ENCODE results near the gene P3H2.

The P3H2 gene

DNA sequence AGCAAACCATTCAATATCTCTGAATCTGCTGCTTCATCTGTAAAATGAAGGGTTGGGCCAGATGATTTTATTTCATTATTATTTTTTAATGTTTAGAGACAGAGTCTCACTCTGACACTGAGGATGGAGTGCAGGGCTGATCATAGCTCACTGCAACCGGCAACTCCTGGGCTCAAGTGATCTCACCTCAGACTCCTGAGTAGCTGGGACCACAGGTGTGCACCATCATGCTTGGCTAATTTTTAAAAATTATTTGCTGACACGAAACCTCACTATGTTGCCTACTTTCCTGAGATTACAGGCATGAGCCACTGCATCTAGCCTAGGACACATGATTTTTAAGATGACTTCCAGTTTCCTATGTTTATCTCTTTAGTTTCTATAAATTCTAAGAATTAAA, 105.8 kb downstream of the P3H2 start:
- Histone ChIP-seq H3K4me1 (ENCODE audit: control insufficient read depth in 1 of 2, insufficient read depth in 1 of 2, low read depth in 1 of 2, low read length in 1 of 2) (no peaks in the 10 kb centered on the region), H3K9me3 (no peaks in the 10 kb centered on the region), H3K4me3 (ENCODE audit: low read depth in 1 of 2, low read length in 1 of 2) (no peak overlapping the region), H3K27ac (no peak overlapping the region), H3K27me3 (no peaks in the 10 kb centered on the region), H3K36me3 (no peaks in the 10 kb centered on the region)
- no peak for TF ChIP-seq CTCF (IDR thresholded peaks at IDR 0.05)

DNA sequence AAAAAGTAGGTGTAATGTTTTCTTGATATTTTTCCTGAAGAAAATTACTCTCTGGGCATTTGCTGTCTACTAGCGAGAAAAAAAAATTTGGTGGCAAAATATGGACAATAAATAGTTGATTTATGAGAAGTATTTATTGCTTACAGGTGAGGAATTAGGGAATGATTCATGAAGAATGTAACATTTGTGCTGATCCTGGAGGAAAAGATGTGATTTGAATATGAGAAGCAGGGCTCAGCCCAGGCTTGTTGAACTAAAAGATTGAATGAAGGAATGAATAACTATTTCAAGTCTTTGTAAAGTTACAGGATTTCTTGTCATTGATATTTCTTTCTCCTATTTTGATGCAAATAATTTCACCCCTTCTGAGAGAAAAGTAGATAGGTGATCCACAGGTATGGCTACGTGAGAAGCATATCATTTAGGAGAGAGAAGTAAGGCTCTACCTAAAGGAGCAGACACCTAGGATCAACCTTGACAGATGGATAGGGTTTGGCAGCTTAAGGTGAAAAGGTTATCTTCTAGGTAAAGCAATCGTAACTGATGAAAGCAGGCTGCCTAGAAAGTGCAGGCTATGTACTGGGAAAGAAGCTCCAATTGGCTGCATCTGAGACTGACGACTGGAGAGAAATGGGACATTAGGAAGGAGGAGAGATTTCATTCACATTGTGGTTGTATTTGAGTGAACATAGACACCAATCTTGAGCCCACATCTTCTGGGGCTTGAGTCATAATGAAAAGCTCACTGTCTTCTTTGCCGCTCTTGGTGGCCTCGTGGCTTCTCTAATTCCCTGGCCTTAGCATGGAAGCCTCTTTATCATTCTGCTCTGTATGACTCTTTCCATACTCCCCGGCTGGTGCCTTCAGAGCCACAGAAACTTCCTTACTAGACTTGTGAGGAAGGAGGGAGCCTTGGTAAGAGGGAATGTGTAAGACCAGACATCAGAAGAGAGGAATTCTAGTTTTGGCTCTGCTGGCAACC, 106.5 kb downstream of the P3H2 start:
- Histone ChIP-seq H3K27ac (no peak overlapping the region), H3K9me3 (no peaks in the 10 kb centered on the region), H3K36me3 (no peaks in the 10 kb centered on the region), H3K27me3 (no peaks in the 10 kb centered on the region), H3K4me3 (ENCODE audit: low read depth in 1 of 2, low read length in 1 of 2) (no peak overlapping the region), H3K4me1 (ENCODE audit: control insufficient read depth in 1 of 2, insufficient read depth in 1 of 2, low read depth in 1 of 2, low read length in 1 of 2) (no peaks in the 10 kb centered on the region)
- no peak for TF ChIP-seq CTCF (IDR thresholded peaks at IDR 0.05)

GRCh38 chr3:190012784-190013183, 107.9 kb downstream of the P3H2 start:
- no peak for TF ChIP-seq CTCF (IDR thresholded peaks at IDR 0.05)
- Histone ChIP-seq H3K4me1 (ENCODE audit: control insufficient read depth in 1 of 2, insufficient read depth in 1 of 2, low read depth in 1 of 2, low read length in 1 of 2) (no peaks in the 10 kb centered on the region), H3K4me3 (ENCODE audit: low read depth in 1 of 2, low read length in 1 of 2) (no peak overlapping the region), H3K9me3 (no peaks in the 10 kb centered on the region), H3K27ac (no peak overlapping the region), H3K27me3 (no peaks in the 10 kb centered on the region), H3K36me3 (no peaks in the 10 kb centered on the region)

GRCh38 chr3:190012314-190012782, 108.3 kb downstream of the P3H2 start:
- H3K4me1 ChIP-seq (ENCODE audit: control insufficient read depth in 1 of 2, insufficient read depth in 1 of 2, low read depth in 1 of 2, low read length in 1 of 2), result no peaks in the 10 kb centered on the region
- no peaks in the 10 kb centered on the region for H3K9me3 ChIP-seq
- H3K36me3 ChIP-seq, result no peaks in the 10 kb centered on the region
- no peak overlapping the region for H3K4me3 ChIP-seq (ENCODE audit: low read depth in 1 of 2, low read length in 1 of 2)
- no peaks in the 10 kb centered on the region for H3K27me3 ChIP-seq
- TF ChIP-seq CTCF (IDR thresholded peaks at IDR 0.05), result no peak
- no peak overlapping the region for H3K27ac ChIP-seq

DNA sequence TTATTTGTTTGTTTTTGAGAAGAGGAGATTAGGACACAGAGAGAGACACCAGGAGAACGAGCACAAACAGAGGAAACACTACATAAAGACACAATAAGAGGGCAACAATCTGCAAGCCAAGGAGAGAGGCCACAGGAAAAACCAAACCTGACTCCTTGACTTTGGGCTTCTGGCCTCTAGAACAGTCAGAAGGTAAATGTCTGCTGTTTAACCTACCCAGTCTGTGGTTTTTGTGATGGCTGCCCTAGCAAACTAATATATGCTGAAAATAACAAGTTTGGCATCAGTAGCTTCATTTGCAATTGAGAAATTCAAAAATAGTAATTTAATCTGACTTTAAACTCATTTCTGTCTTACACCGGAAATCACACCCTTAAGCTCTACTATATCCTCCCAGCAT, 110.2 kb downstream of the P3H2 start:
- Histone ChIP-seq H3K27me3 (no peaks in the 10 kb centered on the region), H3K36me3 (no peaks in the 10 kb centered on the region), H3K27ac (no peak overlapping the region), H3K4me3 (ENCODE audit: low read depth in 1 of 2, low read length in 1 of 2) (no peak overlapping the region), H3K4me1 (ENCODE audit: control insufficient read depth in 1 of 2, insufficient read depth in 1 of 2, low read depth in 1 of 2, low read length in 1 of 2) (no peaks in the 10 kb centered on the region), H3K9me3 (no peaks in the 10 kb centered on the region)
- no peak for TF ChIP-seq CTCF (IDR thresholded peaks at IDR 0.05)

Data from neutrophil (primary cell).